Middle frontal gyrus (tissue), 1 donor: ENCODE measurements around the gene ANKRD12.
A peak's percentile ranks its signal among the peaks of the same experiment; 100 is the strongest.
"Not testable (repeated sequence)": the region's sequence is repeated elsewhere in the genome, so short reads cannot be mapped to it uniquely, and the experiment has no call there.

ENCODE experiments used
- DNase-seq: peaks from one replicate; pipeline ENCODE4 v3.0.0-alpha.2; 2015; ENCODE audit warnings: low spot score; ENCODE audit errors: extremely low spot score

Gene ANKRD12

DNA sequence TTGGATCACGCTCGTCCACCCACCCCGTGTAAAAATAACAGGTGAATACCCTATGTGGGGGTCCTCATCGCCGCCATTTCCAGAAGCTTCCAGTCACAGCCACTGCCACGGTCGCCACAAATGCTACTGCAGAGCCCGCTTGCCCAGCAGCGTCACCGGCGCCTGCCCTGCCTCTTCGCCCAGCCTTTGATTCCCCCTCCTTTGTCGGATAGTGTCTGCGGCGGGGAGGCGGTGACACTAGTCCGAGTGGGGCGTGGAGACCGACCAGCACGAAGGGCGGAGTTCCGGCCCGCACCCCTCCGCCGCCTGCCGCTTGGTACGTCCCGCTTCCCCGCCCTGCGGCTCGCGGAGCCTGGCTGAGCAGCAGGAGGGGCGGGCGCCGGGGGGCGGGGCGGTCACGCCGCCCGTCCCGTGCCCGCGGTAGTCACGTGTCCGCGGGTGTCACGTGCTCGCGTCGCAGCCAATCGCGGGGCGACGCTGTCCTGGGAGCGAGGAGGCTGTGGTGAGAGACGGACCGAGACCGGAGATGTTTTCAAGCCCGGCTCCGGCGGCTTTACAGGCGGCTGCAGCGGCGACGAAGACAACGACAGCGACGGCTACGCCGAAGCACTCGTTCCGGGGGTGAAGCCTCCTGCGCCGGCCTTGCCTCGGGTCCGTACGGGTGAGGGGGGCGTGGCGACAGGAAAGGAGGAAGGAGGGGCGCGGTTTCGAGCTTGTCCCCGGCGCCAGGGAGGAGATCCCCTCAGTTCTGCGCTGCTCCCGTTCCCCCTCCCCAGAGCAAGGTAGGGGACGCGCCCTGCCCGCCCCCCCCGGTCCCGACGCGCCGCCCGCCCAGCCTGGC, at the start of gene ANKRD12:
Gene ANKRD12 (plus strand): TSS at position 467 of the 841 bp plus-strand sequence. CDS start 45,652 bp downstream, outside the sequence.
- peak; percentile 98 for DNase-seq

GRCh38 chr18:9087144-9087543, 49.4 kb upstream of the ANKRD12 start:
- no peak for DNase-seq

DNA sequence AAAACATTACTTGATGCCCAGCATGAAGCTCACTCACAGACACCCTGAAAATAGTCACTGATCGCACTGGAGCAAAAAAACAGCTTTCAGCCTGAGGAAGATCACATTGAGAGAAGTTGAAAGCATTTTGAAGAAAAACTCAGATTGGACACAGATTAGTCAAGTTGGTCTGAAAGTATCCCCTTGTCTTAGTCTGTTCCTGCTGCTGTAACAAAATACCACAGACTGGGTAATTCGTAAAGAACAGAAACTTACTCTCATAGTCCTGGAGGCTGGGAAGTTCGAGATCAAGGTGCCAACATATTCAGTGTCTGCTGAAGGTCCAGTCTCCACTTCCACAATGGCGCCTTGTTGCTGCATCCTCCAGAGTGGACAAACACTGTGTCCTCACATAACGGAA, 48.3 kb upstream of the ANKRD12 start:
- DNase-seq = no peak

DNA sequence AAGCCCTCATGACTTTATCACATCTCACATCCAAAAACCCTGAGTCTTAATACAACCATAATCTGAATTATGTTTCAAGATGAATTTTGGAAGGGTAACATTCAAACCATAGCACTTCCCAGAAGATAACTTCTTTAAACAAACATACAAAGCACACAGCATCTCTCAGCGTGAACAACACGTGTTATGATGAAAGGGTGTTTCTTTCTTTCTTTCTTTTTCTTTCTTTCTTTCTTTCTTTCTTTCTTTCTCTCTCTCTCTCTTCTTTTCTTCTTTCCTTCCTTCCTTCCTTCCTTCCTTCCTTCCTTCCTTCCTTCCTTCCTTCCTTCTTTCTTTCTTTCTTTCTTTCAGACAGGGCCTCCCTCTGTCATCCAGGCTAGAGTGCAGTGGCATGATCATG, 47.9 kb upstream of the ANKRD12 start:
- not testable (repeated sequence) for DNase-seq

GRCh38 chr18:9090578-9090977, 46.0 kb upstream of the ANKRD12 start:
- no peak for DNase-seq

GRCh38 chr18:9091066-9091476, 45.5 kb upstream of the ANKRD12 start:
- DNase-seq = no peak

DNA sequence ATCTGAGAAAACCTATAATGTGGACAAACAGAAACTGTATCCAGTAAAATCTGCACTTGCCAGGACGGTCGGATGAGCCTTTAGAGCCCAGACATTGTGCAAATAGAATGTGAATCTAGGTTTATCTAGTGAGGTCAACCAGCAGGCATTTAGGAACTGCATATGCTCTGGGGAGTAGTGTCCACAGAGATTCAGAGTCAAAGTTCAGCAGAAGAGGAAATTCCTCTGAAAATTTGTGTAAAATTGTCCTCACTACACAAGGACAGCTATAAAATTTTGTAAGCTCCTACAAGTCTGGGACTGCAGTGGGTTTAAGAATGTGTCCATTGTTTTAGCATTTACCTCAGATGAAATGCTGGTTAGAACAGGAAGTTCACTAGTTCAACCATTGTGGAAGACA, 43.9 kb upstream of the ANKRD12 start:
- no peak for DNase-seq

GRCh38 chr18:9093109-9093508, 43.5 kb upstream of the ANKRD12 start:
- not testable (repeated sequence) for DNase-seq

DNA sequence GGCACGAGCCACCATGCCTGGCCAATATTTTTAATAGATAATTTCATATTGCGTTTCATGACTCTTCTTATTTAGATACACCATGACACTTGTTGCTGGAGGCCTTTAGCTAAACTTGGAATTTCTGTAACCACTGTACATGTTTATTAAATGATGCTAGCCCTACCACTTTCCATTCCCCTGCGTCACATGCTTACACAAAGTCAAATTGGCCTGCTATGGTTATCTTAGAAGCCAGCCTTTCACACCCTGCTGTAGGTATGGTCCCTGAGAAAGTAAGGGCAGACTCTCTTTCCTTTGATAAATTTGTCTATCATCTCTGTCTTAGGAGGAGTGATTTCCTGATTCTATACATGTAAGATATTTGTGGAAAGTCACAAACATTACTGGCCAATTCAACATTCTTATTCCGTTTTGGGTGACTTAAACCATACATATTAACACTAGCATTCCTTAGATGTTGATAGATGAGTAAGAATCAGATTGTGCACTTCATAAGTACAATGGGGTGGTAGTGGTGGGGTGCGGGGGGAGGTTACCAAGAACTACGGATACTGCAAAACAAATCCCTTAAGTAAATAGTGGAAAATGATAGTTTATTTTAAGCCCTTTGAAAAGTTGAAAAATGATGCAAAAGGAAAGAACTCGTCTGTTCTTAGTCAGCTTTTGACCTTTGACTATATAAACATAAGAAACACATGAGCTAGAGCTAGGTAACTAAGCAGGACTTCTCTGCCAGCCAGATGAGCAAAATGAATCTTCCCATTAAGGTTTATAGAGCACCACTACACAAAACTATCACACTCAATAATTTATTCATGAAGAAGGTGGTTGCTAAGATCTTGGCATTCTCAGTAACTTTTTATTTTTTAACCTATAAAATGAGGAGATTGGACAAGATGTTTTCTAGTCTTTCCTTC, 42.0 kb upstream of the ANKRD12 start:
- DNase-seq = no peak

DNA sequence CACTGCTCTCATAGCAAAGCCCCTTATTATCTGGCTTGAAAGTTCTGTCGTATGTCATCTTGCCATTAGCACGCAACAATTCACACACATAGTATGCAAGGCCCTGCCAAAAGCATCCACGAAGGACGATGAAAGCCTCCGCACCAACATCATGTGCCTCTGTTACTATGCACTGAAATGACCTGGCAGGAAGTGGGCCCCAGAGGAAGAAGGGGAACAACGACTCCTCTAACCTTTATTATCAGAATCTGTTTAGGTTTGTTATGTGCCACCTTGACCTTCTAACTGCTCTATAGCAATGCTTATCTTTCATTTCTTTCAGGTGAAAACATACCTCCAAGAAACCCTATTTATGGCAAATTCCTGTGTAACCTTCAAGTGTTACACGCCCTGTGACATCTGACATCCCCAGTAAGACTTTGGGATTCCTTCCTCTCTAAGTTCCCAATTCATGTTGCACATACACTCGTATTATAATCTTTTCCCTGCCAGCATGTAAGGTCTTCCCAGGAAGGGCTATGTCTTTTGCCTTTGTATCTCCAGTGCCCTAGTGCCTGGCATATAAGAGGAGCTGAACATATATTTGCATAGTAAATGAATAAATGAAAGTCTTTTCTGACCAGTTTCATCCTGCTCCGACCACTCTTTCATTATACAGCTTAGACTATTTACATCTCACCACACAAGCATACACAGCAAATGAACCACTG, 41.1 kb upstream of the ANKRD12 start:
- no peak for DNase-seq

DNA sequence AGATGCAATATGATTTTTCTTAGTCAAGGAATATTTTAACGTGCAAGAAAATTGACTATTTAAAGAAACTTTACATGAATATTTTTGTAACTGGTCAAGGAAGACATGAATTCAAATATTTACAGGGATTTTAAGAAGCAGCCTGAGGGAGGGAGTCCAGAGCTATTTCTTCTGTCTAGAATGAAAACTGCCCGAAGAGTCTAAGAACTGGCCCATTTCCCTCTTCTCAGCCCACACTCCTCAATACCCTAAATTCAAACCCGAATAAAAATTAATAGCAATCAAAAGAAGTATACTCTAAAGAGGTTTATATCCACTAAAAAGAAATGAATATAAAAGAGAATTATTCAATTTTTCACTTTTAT, 40.6 kb upstream of the ANKRD12 start:
- DNase-seq = no peak

DNA sequence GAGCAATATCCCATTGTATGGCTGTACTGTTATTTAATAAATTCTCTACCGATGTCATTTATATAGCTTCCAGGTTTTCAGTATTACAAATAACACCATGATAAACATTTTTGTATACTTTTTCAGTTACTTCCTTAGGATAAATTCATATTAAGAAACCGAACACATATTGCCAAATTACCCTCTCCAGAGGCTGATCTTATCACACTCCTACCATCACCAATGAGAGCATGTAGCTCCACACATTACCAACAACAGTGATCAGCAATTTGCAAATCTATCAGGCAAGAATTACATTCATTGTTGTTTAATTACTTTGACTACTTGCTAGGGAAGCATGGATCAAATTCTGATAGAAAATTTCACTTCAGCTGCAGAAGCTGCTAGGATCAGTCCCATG, 39.9 kb upstream of the ANKRD12 start:
- no peak for DNase-seq

DNA sequence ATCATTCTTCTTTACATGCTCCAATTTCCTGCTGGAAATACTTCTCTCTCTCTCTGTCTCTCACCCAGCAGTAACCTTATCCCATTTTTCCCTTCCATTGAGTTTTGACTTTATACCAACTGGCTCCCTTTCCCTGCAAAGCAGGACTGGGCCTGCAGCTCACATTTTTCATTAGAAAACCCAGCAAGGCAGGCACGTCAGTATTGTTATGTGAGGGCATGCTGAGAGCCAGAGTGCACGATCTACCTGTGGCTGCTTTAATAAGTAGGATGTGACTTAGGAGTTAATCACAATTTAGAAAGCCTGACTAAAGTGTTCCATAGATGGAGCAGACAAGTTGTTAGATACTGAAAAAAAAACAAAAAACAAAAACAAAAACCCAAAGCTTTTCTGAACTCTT, 39.2 kb upstream of the ANKRD12 start:
- DNase-seq = no peak

GRCh38 chr18:9100796-9101195, 35.8 kb upstream of the ANKRD12 start:
- DNase-seq = no peak

DNA sequence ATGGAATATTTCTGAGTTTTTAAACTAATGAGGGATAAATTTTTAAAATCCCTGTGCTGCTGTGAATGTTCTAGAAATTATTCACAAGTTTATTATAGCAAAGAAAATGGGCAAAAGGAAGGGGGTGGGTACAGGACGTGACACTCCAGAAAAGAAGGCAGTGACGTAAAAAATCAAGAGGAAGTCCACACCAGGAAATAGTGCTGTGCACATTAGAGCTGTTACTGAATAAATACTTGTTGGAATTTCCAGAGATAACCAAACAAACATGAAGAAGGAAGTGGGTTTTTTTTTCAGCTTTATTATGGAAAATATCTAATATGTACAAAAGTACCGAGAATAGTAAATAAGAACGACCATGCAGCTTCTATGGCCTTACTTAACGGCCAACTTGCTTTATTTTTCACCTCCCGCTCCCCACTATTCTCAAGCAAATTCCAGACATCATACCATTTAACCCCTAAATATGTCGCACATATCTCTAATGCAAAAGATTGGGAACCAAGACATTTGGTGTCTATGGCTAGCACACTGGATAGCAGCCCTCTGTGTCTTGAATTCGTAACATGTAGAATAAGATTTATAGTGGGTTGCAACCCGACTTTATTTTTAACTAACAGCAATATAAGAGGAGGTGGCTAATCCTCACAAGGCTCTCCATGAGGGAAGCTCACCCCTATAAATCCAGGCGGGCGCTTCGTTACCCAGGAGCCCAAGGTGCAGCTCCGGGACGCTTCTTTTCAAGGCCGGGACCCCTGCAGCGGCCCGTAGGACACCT, 34.7 kb upstream of the ANKRD12 start:
- no peak for DNase-seq

DNA sequence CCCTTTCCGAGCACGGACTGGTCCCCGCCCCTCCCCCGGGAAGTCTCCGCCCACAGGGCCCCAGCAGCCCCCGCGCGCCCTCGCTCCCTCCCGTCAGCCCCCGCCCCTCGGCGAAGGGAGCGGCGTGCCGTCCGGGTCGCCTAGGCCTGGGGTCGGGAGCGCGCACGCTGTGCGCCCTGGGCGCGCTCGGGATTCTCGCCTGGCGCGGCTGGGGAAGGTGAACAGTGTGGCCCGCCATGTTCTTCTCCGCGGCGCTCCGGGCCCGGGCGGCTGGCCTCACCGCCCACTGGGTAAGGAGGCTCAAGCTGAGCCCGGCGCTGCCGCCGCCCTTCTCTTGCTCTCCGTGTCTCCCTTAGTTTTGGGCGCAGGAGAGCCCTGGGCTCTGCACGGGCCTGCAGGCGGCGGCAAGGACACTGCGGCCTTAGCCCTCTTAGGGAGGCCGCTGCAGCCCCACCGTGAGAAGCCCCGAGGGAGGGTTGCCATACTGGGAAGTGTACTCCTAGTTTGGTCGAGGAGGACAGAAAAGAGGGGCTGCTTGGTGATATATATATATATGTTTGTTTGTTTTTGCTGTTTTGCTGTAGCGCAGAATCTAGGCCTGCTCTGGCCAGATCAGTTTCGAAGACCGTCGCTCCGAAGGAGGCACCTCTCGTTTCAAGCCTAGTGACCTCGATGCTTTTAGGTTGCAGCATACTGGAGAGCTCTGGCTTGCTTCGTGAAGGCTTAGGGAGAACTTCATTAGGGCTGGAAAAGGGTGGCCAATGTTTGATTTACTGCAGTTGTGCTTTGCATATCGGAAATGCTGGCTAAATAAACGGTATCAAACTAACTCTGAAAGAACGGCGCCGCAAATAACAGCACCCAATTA, 33.8 kb upstream of the ANKRD12 start, which contains the start of gene NDUFV2:
Gene NDUFV2 (plus strand): TSS at position 192 of the 868 bp plus-strand sequence. CDS start 45 bp downstream, at position 237.
- peak; percentile 91 for DNase-seq

GRCh38 chr18:9103376-9103873, 33.2 kb upstream of the ANKRD12 start:
- DNase-seq = no peak

GRCh38 chr18:9104244-9104901, 32.2 kb upstream of the ANKRD12 start:
- DNase-seq = no peak

GRCh38 chr18:9105420-9105819, 31.2 kb upstream of the ANKRD12 start:
- DNase-seq = no peak
